Cardiac fibroblast (primary cell): ENCODE results near the gene PCCA.
"Not testable (repeated sequence)": the region's sequence is repeated elsewhere in the genome, so short reads cannot be mapped to it uniquely, and the experiment has no call there.

Experiments
- DNase-seq, 2 donors: peaks; one replicate each; pipeline versions ENCODE4 v3.0.0 to v3.0.0-alpha.2; 2010; ENCODE audit warnings: low read depth in 2 of 2
- H3K4me3 ChIP-seq, 2 donors: replicated peaks in 1 of 2; 1 replicate in 1 of 2; 2 replicates in 1 of 2; pipeline ENCODE4 v1.5.1; 2011; ENCODE audit warnings: low read depth in 2 of 2, low read length in 2 of 2, mild to moderate bottlenecking in 2 of 2, moderate library complexity in 1 of 2
- CTCF ChIP-seq: IDR thresholded peaks from one replicate; pipeline ENCODE4 v1.5.1; 2011; ENCODE audit warnings: low read depth, mild to moderate bottlenecking, low read length, inconsistent platforms

PCCA gene

DNA sequence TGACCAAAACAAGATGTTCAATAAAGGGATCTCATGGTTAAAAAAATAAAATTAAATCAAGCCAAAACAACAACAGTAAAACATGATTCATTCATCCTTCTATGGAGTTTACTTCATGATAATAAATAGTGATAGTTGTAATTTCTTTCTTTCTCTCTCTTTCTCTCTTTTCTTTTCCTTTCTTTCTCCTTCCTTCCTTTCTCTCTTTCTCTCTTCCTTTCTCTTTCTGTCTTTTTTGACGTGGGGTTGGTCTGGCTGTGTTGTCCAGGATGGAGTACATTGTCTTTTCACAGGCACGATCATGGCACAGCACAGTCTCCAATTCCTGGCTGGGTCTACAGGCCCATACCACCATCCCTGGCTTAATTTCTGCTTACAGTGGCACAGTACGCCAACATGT lies 29.1 kb upstream of the PCCA start:
- H3K4me3 ChIP-seq, result no peak overlapping the region
- DNase-seq, result no peak
- TF ChIP-seq CTCF, result no peak

DNA sequence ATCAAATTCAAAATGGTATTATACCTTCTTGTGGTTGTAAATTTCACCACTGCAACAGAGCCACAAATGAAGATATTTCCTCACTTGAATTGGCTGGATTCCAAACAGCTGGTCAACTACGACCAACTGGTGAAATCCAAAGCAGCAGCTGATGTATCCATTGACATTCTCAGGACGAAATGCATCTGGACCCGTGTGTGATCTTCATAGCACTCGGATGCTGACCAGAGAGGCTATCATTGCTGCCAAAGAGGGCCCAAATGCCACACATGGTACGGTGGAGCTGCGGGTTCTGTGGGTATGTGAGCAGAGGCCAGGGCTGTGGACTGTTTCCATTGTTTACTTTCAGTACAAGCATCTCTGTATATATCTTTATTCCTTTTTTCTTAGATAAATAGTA lies 25.6 kb upstream of the PCCA start:
- peak; percentile 60 to 62 for DNase-seq
- no peak overlapping the region for H3K4me3 ChIP-seq
- no peak for TF ChIP-seq CTCF

DNA sequence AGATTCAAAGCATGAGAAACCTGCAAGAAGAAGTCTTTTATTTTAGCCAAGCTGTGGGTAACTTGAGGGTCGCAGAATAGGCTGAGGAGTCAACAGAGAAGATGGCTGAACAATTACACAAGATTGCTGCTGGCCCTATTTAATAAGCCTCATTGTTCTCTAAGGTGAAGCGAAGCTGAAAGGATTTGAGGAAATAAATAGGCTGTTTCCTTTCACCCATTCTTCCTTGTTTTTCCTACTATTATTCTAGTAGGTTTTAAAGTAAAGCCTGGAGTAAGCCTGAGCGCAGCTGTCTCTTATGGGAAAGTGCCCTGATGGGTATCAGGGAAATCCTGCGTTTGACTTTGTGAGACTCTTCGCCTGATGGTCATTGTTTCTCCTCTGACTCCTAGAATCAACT lies 25.0 kb upstream of the PCCA start:
- no peak overlapping the region for H3K4me3 ChIP-seq
- no peak for TF ChIP-seq CTCF
- DNase-seq, result no peak

- no peak for TF ChIP-seq CTCF
- no peak for DNase-seq
Observed at GRCh38 chr13:100068133-100068931, 20.6 kb upstream of the PCCA start.

GRCh38 chr13:100069278-100069677 lies 19.6 kb upstream of the PCCA start:
- DNase-seq, result peak; percentile 73 to 83
- no peak for TF ChIP-seq CTCF
- no peak overlapping the region for H3K4me3 ChIP-seq

More at GRCh38 chr13:100068133-100068931, 20.6 kb upstream of the PCCA start:
- H3K4me3 ChIP-seq, result no peak overlapping the region

DNA sequence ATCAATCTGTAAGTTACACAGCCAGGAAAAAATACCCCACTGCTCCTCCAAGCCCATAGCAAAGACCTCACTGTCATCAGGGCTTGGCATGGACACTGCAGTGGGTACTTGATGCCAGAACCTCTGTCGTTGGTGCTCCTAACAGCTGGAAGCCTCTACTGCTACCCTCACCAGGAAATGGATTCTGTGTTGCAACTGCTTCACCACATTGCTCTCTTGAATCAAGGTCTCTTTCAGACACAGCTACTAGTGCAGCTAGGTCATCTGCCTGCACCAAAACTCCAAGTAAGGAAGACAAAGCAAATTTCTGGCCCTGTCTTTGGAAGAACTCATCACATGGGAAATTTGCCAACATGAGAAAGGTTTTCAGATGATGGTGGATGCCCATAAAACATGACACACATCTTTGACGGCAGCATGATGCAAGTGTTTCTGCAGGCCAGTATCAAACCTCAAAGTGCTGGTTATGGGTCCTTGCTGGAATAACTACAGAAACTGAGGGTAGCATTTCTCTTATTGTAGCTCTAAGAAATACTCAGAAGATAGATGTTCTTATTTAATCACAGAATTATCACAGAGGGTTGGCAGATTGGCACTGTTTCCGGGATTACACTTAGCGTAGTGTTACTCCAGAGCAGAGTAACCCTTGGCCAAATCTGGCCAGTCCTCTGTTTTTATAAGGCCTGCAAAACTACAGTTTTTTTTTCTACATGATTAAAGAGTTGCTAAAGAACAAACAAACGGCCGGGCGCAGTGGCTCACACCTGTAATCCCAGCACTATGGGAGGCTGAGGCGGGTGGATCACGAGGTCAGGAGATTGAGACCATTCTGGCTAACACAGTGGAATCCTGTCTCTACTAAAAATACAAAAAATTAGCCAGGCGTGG lies 12.9 kb upstream of the PCCA start:
- no peak for TF ChIP-seq CTCF
- DNase-seq, result no peak
- H3K4me3 ChIP-seq, result no peak overlapping the region

GRCh38 chr13:100079003-100079402 lies 9.9 kb upstream of the PCCA start:
- not testable (repeated sequence) for H3K4me3 ChIP-seq, DNase-seq

DNA sequence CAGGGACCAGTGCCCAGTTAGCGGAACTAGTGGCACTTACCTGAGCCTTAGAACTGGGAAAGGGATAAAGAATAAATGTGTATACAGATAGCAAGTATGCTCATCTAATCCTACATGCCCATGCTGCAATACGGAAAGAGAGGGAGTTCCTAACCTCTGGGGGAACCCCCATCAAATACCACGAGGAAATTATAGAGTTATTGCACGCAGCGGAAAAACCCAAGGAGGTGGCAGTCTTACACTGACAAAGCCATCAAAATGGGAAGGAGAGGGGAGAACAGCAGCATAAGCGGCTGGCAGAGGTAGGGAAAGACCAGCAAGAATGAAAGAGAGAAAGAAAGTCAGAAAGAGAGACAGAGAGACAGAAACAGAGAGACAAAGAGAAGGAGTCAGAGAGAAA lies 5.5 kb upstream of the PCCA start:
- not testable (repeated sequence) for H3K4me3 ChIP-seq, DNase-seq
